ENCODE measurements around the gene CACNA1A.

DNA sequence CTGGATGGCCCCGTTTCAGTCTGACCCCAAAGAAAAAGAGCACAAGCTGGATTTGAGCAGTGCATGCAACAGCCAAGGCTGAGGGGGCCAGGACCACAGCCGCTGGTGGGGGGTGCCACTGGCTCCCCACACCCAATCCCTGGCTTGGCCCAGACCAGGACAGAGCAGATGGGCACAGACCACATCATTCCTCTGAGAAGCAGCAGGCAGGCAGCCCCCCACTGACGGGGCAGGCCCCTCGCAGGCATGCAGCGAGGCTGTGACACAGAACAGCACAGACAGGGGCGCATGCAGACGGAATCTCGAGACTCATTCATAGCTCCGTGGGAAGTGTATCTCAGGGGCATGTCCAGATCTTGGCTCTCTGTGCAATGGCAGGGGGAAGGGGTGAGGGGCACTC, 281.2 kb downstream of the CACNA1A start:
- no peak for TF ChIP-seq POLR2A (IDR thresholded peaks at IDR 0.05)
- no peak for TF ChIP-seq CTCF (IDR thresholded peaks at IDR 0.05)
- no peak for TF ChIP-seq POLR2AphosphoS5 (IDR thresholded peaks at IDR 0.05)
- no peak for TF ChIP-seq EP300 (IDR thresholded peaks at IDR 0.05)
